CD4-positive, alpha-beta T cell treated with Interferon gamma for 1 hour (primary cell): ENCODE data around the gene STAC2.
"Not testable (repeated sequence)": the region's sequence is repeated elsewhere in the genome, so short reads cannot be mapped to it uniquely, and the experiment has no call there.

Experiments
- DNase-seq: peaks from one replicate; pipeline ENCODE4 v3.0.0-alpha.2; 2020

Gene STAC2

GRCh38 chr17:39186481-39187002 lies 39.2 kb downstream of the STAC2 start:
- no peak for DNase-seq

GRCh38 chr17:39183720-39184119 lies 42.0 kb downstream of the STAC2 start:
- no peak for DNase-seq

- no peak for DNase-seq
Observed at GRCh38 chr17:39183045-39183444, 42.7 kb downstream of the STAC2 start.

- DNase-seq = no peak
Observed at GRCh38 chr17:39181303-39181702, 44.4 kb downstream of the STAC2 start.

- no peak for DNase-seq
Observed at GRCh38 chr17:39178536-39178935, 47.2 kb downstream of the STAC2 start.

- DNase-seq = no peak
Observed at GRCh38 chr17:39177256-39177655, 48.5 kb downstream of the STAC2 start.

GRCh38 chr17:39175695-39176093 lies 50.1 kb downstream of the STAC2 start:
- no peak for DNase-seq

GRCh38 chr17:39174920-39175694 lies 50.6 kb downstream of the STAC2 start:
- DNase-seq = peak; percentile 75

GRCh38 chr17:39173526-39174274 lies 52.0 kb downstream of the STAC2 start:
- no peak for DNase-seq

- DNase-seq = no peak
Observed at GRCh38 chr17:39173080-39173479, 52.7 kb downstream of the STAC2 start.

- DNase-seq = no peak
Observed at GRCh38 chr17:39171933-39172332, 53.8 kb downstream of the STAC2 start.

GRCh38 chr17:39170558-39170957 lies 55.2 kb downstream of the STAC2 start:
- no peak for DNase-seq

- DNase-seq = no peak
Observed at GRCh38 chr17:39170109-39170508, 55.6 kb downstream of the STAC2 start.

GRCh38 chr17:39169518-39169917 lies 56.2 kb downstream of the STAC2 start:
- no peak for DNase-seq

GRCh38 chr17:39169101-39169500 lies 56.6 kb downstream of the STAC2 start:
- no peak for DNase-seq

- not testable (repeated sequence) for DNase-seq
Observed at GRCh38 chr17:39168503-39168902, 57.2 kb downstream of the STAC2 start.

GRCh38 chr17:39167476-39167875 lies 58.3 kb downstream of the STAC2 start:
- no peak for DNase-seq

GRCh38 chr17:39166437-39167335 lies 59.1 kb downstream of the STAC2 start:
- no peak for DNase-seq

- no peak for DNase-seq
Observed at GRCh38 chr17:39165841-39166349, 59.9 kb downstream of the STAC2 start, which contains the start of gene ARL5C. TSS of gene ARL5C (minus strand) at chr17:39166161. CDS start at chr17:39165760, 401 bp downstream.

- DNase-seq = no peak
Observed at GRCh38 chr17:39165178-39165840, 60.4 kb downstream of the STAC2 start.

- peak; percentile 76 for DNase-seq
Observed at GRCh38 chr17:39164675-39165143, 61.0 kb downstream of the STAC2 start.

- DNase-seq = no peak
Observed at GRCh38 chr17:39161962-39162361, 63.8 kb downstream of the STAC2 start.
